HUES64 (cell line): ENCODE results near the gene PRKD2.
A peak's percentile ranks its signal among the peaks of the same experiment; 100 is the strongest.

Experiments used
- H3K27ac ChIP-seq: 2 replicates; pipeline ENCODE4 v1.7.0; 2013; ENCODE audit warnings: low read depth, low read length, inconsistent platforms
- H3K27me3 ChIP-seq: 2 replicates; pipeline ENCODE4 v1.6.1; 2013; ENCODE audit warnings: mild to moderate bottlenecking, low read length; ENCODE audit not compliant: insufficient read depth
- H3K36me3 ChIP-seq: 2 replicates; pipeline ENCODE4 v1.6.1; 2013; ENCODE audit warnings: mild to moderate bottlenecking, low read length; ENCODE audit not compliant: insufficient read depth
- H3K4me1 ChIP-seq: 2 replicates; pipeline ENCODE4 v1.6.1; 2013; ENCODE audit warnings: mild to moderate bottlenecking, low read length, moderate library complexity; ENCODE audit not compliant: insufficient read depth
- H3K4me3 ChIP-seq: 2 replicates; pipeline ENCODE4 v1.5.1; 2013; ENCODE audit warnings: mild to moderate bottlenecking, low read length, moderate library complexity
- H3K9ac ChIP-seq: 2 replicates; pipeline ENCODE4 v1.6.1; 2013; ENCODE audit warnings: mild to moderate bottlenecking, low read depth, low read length
- H3K9me3 ChIP-seq: 2 replicates; pipeline ENCODE4 v1.6.1; 2013; ENCODE audit warnings: low read depth, low read length; ENCODE audit not compliant: insufficient read depth
- WGBS: fragments of 150-250, 120-280 bp; methylation state at CpG from one replicate; pipeline ENCODE4 v1.1.7; 2013; ENCODE audit warnings: missing lambda C conversion rate; 5-methylcytosine and 5-hydroxymethylcytosine counted together

Gene PRKD2

GRCh38 chr19:46659151-46660007 lies 57.5 kb downstream of the PRKD2 start:
- 4% methylated on average over 22 of the region's 28 CpGs for WGBS

GRCh38 chr19:46656541-46656940 lies 60.4 kb downstream of the PRKD2 start:
- peaks cover 25% of the 10 kb centered on the region for H3K27me3 ChIP-seq

More at GRCh38 chr19:46659151-46660007, 57.5 kb downstream of the PRKD2 start:
- H3K9me3 ChIP-seq = no peaks in the 10 kb centered on the region
- H3K27ac ChIP-seq = peak overlapping the region; percentile 60; the same call in 1 of the 2 replicates
- H3K36me3 ChIP-seq = no peaks in the 10 kb centered on the region
- H3K27me3 ChIP-seq = peaks cover 25% of the 10 kb centered on the region
- peaks cover 10% of the 10 kb centered on the region for H3K4me1 ChIP-seq
- peak overlapping the region; percentile 72 for H3K4me3 ChIP-seq
- H3K9ac ChIP-seq = no peak overlapping the region

GRCh38 chr19:46654621-46655152 lies 62.2 kb downstream of the PRKD2 start:
- H3K27me3 ChIP-seq = peaks cover 28% of the 10 kb centered on the region
- H3K9me3 ChIP-seq = no peaks in the 10 kb centered on the region
- WGBS = 33% methylated on average over 16 of the region's 16 CpGs
- no peak overlapping the region for H3K4me3 ChIP-seq
- no peak overlapping the region for H3K9ac ChIP-seq
- peak overlapping the region; percentile 69; the same call in 1 of the 2 replicates for H3K27ac ChIP-seq
- H3K36me3 ChIP-seq = no peaks in the 10 kb centered on the region
- H3K4me1 ChIP-seq = peaks cover 16% of the 10 kb centered on the region

More at GRCh38 chr19:46656541-46656940, 60.4 kb downstream of the PRKD2 start:
- Histone ChIP-seq H3K4me1 (peaks cover 16% of the 10 kb centered on the region), H3K27ac (no peak overlapping the region), H3K4me3 (no peak overlapping the region), H3K36me3 (no peaks in the 10 kb centered on the region), H3K9me3 (no peaks in the 10 kb centered on the region), H3K9ac (no peak overlapping the region)
- WGBS = 97% methylated on average over 4 of the region's 5 CpGs

- Histone ChIP-seq H3K9ac (no peak overlapping the region), H3K36me3 (no peaks in the 10 kb centered on the region), H3K9me3 (no peaks in the 10 kb centered on the region; the same call in 1 of the 2 replicates), H3K27me3 (peaks cover 51% of the 10 kb centered on the region), H3K27ac (no peak overlapping the region), H3K4me3 (no peak overlapping the region), H3K4me1 (peaks cover 13% of the 10 kb centered on the region)
- 94% methylated on average over 7 of the region's 7 CpGs for WGBS
These were observed 66.5 kb downstream of the PRKD2 start for GRCh38 chr19:46650445-46650844.

- H3K9me3 ChIP-seq = no peaks in the 10 kb centered on the region; the same call in 1 of the 2 replicates
- H3K36me3 ChIP-seq = no peaks in the 10 kb centered on the region
- 12% methylated on average over 143 of the region's 144 CpGs for WGBS
- H3K27me3 ChIP-seq = peaks cover 52% of the 10 kb centered on the region
- no peak overlapping the region for H3K27ac ChIP-seq
- peak overlapping the region; percentile 44; the same call in 1 of the 2 replicates for H3K9ac ChIP-seq
- H3K4me3 ChIP-seq = peak overlapping the region; percentile 39
- peaks cover 5% of the 10 kb centered on the region; the same call in 1 of the 2 replicates for H3K4me1 ChIP-seq
These were observed 67.7 kb downstream of the PRKD2 start for GRCh38 chr19:46648961-46649960.

GRCh38 chr19:46648060-46648960 lies 68.6 kb downstream of the PRKD2 start:
- Histone ChIP-seq H3K4me1 (no peaks in the 10 kb centered on the region), H3K9me3 (no peaks in the 10 kb centered on the region; the same call in 1 of the 2 replicates), H3K36me3 (no peaks in the 10 kb centered on the region), H3K4me3 (peak overlapping the region; percentile 39), H3K9ac (peak overlapping the region; percentile 44; the same call in 1 of the 2 replicates), H3K27ac (no peak overlapping the region), H3K27me3 (peaks cover 52% of the 10 kb centered on the region)
- WGBS = 17% methylated on average over 63 of the region's 63 CpGs

GRCh38 chr19:46646402-46646801 lies 70.5 kb downstream of the PRKD2 start:
- no peaks in the 10 kb centered on the region for H3K4me1 ChIP-seq
- WGBS = 98% methylated on average over 2 of the region's 3 CpGs

GRCh38 chr19:46644720-46645119 lies 72.2 kb downstream of the PRKD2 start:
- Histone ChIP-seq H3K9me3 (no peaks in the 10 kb centered on the region; the same call in 1 of the 2 replicates), H3K4me3 (no peak overlapping the region), H3K4me1 (no peaks in the 10 kb centered on the region), H3K27ac (no peak overlapping the region), H3K9ac (no peak overlapping the region), H3K36me3 (no peaks in the 10 kb centered on the region), H3K27me3 (peaks cover 58% of the 10 kb centered on the region)
- WGBS = 49% methylated on average over 3 of the region's 3 CpGs

More at GRCh38 chr19:46646402-46646801, 70.5 kb downstream of the PRKD2 start:
- Histone ChIP-seq H3K9me3 (no peaks in the 10 kb centered on the region; the same call in 1 of the 2 replicates), H3K36me3 (no peaks in the 10 kb centered on the region), H3K9ac (no peak overlapping the region), H3K27me3 (peaks cover 57% of the 10 kb centered on the region), H3K27ac (no peak overlapping the region), H3K4me3 (no peak overlapping the region)

GRCh38 chr19:46640656-46641055 lies 76.3 kb downstream of the PRKD2 start:
- Histone ChIP-seq H3K9ac (no peak overlapping the region), H3K27me3 (peaks cover 53% of the 10 kb centered on the region), H3K4me3 (no peak overlapping the region), H3K9me3 (no peaks in the 10 kb centered on the region), H3K36me3 (no peaks in the 10 kb centered on the region), H3K4me1 (0 out of 2 replicates have a peak, but pooled peaks cover 3% of the 10 kb centered on the region), H3K27ac (no peak overlapping the region)
- WGBS = 74% methylated on average over 2 of the region's 2 CpGs
